Measurements from ENCODE around the gene RBFOX2.

- no peak for TF ChIP-seq POLR2A (IDR thresholded peaks at IDR 0.05)
- TF ChIP-seq CTCF (IDR thresholded peaks at IDR 0.05) = no peak
These were observed 80.7 kb downstream of the RBFOX2 start for GRCh38 chr22:35947794-35948425.
